ENCODE results near the gene CHRNA3.

The CHRNA3 gene
- total RNA-seq: 0 to 2.9 (median 0.08) reads per million in 17 experiments

DNA sequence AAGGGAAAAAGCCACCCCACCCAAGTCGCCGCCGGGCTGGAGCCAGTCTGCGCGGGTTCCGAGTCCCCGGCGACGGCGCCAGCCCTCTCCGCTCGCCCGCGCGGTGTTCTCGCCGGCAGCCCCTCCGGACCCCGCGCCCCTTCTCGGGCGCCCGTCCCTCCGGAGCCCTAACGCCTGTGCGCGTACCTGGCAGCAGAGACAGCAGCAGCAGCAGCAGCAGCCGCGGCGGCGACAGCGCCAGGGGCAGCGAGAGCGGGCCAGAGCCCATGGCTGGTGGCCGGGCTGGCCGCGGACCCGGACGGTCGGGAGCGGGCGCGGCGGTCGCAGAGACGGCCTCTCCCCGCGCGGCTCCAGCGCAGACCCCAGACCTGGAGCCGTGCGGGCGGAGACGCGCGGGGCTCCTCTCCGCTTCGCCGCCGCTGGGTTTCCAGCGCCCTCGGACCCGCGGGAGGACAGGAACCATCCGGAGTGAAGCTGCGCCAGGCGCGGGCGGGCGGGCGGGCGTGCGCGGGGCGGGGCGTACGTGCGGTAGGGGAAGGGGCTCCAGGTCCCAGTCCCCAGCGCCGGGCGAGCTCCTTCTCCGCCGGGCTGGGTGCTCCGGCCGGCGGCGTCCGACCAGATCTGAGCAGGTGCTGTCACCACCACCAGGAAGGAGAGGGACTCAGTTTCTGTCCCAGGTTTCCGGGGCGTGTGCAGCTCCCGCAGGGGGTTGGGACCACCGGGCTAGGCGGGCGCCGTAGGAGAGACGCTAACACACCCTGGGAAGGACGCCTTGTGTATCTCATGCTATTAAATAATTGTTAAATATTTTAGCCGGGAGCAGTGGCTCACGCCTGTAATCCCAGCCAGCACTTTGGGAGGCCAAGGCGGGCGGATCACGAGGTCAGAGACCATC is at the start of gene CHRNA3:
TSS of gene CHRNA3 (minus strand) at position 470 of the 895 bp plus-strand sequence. CDS start at position 268, 202 bp downstream.
- DNase-seq: no peak

DNA sequence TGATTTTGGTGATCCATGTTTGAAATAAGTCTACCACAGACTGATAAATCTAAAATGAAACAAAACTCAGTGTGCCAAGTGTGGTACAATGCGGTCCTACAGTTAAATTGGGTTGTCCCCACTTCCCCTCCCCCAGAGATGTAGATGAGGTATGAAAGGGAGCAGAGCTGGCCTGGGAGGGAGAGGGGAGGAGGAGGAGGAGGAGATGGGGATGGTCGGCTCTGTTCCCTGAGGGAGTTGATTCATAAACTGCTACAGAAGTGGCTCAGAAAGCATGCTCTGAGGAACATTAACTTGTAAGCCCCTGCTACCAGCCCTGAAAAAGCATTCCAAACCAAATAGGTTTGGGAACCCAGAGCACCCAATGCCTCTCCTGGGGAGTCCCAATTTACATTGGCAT is 48.2 kb upstream of the CHRNA3 start:
- no peak for DNase-seq

- no peak for DNase-seq
Measured at GRCh38 chr15:78667578-78668236, 46.9 kb upstream of the CHRNA3 start.

DNA sequence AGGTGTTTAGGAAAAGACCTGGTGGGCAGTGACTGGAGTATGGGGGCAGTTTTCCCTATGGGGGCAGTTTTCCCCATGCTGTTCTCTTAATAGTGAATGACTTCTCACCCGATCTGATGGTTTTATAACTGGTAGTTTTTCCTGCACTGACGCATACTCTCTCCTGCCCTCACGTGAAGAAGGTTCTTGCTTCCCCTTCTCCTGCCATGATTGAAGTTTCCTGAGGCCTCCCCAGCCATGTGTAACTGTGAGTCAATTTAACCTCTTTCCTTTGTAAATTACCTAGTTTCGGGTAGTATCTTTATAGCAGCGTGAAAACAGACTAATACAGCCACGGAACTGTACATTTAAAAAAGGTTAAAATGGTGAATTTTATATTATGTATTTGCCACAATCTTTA is 45.2 kb upstream of the CHRNA3 start:
- no peak for DNase-seq

- no peak for DNase-seq
Measured at GRCh38 chr15:78663703-78664102, 42.9 kb upstream of the CHRNA3 start.

- no peak for DNase-seq
Measured at GRCh38 chr15:78662028-78662427, 41.2 kb upstream of the CHRNA3 start.

- DNase-seq: no peak
Measured at GRCh38 chr15:78661001-78661400, 40.2 kb upstream of the CHRNA3 start.

DNA sequence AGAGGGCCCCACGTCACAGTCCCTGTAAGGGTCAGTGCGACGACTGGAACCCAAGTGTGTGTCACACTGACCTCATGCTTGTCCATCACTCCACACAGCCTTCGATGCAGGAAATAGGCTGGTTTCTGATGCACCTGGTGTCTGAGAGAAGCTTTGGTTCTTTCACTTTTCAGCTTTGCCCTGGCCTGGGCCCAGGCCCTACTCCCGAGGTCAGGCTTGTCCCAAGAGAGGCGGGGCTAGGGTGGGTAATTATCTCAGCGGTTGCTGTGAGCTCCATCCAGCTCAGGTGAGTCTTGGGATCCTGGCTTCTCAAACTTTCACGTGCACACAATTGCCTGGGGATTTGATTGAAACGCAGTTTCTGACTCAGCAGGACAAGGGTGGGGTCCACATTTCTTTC is 39.8 kb upstream of the CHRNA3 start:
- DNase-seq: no peak

- DNase-seq: no peak
Measured at GRCh38 chr15:78658823-78659222, 38.0 kb upstream of the CHRNA3 start.

DNA sequence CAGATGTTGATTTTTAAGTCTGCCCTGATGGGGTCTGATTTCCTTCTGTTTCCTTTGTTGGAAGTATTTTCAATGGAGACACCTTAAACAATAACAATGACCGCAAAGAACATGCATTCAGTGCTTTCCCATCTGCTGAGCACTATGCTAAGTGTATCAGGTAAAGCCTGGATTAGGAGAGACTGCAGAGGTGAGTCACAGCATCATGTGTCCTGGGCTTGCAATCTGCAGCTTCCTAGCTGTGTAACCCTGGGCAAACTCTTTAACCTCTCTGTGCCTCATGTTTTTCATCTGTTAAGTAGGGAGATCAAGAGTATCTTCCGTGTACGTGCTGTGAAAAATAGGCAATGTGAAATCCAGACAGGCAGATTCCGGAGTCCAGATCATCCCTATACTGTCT is 33.5 kb upstream of the CHRNA3 start:
- no peak for DNase-seq

GRCh38 chr15:78651930-78652615 is 31.3 kb upstream of the CHRNA3 start:
- no peak for DNase-seq

GRCh38 chr15:78651007-78651406 is 30.2 kb upstream of the CHRNA3 start:
- no peak for DNase-seq

DNA sequence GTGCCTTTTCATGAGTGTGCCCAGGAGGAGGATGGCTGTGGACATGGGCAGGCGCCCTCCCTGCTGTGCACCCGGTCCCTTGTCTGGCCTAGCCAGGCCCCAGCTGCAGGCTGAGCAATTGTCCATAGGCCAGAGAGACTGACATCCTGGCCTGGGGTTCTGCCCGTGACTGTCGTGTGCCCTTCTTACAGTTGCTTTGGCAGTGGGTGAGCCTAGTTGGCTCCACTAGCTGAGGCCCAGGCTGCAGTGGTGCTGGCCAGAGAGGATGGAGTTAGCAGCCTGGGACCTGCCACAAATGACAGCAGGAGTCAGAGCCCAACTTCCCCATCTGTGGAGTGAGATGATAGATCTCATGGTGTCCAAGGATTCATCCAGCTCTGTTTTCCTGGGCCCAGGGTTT is 29.2 kb upstream of the CHRNA3 start:
- DNase-seq: no peak

DNA sequence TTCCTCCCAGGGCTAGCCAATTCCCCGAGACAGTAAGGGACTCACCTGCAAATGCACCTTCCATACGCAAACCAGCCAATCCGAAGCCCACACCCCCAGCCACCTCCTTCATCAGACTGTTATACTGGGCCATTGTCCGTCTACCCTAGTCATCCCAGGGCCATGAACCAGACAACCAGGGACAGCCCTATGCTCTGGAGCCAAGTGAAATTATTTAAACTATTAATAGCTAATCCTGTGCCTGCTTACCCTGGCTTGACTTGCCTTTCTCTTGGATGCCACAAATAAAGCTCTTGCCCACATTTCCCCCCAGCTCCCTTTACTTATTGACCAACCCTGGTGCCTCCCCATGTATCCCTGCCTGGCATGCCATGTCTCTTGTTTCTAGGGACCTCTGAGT is 24.2 kb upstream of the CHRNA3 start:
- no peak for DNase-seq

- DNase-seq: no peak
Measured at GRCh38 chr15:78642331-78642730, 21.5 kb upstream of the CHRNA3 start.

DNA sequence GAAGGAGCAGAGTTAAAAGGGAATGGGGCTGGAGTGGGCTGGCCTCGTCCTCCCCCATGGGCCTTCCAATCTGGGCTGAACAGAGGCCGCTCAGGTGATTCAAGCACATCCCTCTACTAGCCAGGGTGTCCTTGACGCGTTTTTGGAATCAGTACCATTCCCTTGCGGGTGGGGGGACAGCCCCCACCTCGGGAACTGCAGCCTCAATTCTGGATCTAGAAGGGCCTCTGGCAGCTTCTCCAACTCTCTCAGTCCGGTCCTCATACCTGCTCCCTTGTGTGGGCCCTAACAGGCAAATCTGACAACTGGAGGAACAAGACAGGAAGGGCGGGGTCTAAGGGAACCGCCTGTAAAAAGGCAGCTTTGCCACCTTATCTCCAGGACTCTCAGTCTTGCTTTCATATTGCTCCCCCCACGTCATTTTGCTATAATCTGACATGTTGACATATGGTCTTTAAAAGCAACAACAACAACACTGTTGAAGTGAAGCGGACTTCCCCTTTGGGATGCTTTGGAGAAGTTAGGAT is 21.0 kb upstream of the CHRNA3 start:
- no peak for DNase-seq

- DNase-seq: peak in 2 of 4 experiments; percentile 15 to 22
Measured at GRCh38 chr15:78641102-78641748, 20.4 kb upstream of the CHRNA3 start, which contains the start of gene CHRNB4. Gene CHRNB4 (minus strand): TSS chr15:78641210. CDS start chr15:78641133, 77 bp downstream.

DNA sequence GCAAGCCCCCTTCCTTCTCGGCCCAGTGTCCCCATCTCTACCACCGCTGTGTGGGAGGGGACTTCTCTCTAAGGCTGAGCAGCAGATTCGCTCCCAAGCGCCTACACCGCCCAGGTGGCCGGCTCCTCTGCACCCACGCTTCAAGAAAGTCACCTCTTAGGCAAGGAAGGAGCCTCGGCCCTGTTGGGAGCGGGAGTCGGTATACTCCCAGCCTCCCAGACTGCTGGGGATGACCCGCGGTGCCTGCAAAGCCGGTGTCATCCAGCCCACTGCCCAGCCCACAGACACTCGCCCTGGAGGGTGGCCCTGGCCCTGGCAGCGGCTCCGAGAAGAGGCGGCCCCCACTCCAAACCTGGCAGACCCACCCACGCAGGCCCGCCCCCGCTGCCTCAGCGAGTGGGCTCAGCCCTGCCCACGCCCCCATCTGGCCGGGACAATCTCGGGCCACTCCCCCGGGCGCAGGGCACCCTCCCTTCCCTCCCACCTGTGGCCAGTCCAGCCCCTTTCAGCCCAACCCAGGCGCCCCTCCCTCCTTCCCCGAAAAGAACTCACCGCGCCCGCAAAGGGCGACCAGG is 19.8 kb upstream of the CHRNA3 start:
- DNase-seq: peak in 1 of 4 experiments; percentile 10

GRCh38 chr15:78638658-78639314 is 18.0 kb upstream of the CHRNA3 start:
- peak; percentile 65 to 74 (median 72) for DNase-seq

DNA sequence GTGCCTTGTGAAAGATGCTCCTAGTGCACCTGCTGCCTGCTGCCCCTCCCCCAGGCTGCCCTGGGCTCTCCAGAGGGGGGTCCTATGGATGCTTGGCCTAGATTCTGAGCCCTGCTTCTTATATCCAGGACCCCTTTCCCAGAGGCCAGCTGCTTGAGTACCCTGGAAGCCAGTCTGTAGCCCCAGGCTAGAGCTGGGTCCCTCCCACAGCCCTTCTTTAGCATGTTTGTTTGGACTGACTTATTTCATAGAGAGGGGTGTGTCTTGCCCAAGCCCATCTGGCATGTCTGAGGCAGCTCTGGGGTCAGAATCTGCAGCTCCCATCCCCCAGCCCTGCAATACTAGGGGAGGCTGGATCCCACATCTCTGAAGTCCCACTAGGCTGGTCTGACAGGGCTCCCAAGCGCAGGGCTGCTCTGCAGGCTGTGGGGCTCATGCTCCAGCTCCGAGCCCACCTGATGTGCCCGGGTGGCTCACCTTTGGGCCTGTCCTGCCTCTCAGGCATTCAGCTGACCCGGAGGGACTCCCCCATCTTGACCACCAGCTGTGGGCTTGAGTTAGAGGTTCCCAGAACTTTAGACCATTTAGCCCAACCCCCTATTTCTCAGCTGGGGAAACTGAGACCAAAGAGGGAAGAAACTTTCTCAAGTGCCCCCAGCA is 17.1 kb upstream of the CHRNA3 start:
- DNase-seq: no peak

DNA sequence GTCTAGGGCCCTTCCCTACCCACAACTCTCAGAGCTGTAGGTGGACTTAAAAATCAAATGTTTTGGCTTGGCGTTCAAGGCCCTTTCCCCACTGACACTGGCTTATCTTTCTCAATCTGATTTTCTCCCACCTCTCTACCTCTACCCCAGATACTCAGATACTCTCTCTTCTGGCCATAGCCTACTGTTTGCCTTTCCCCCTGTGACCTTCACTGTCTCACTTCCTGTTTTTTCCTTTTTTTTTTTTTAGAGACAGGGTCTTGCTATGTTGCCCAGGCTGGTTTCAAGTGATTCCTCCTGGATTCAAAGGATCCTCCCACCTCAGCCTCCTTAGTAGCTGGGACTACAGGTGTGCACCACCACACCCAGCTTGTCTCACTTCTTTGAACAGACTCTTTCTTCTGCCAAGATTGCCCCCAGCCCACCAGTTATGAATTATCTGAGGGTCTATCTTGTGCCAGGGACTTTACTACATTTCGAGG is 15.6 kb upstream of the CHRNA3 start:
- DNase-seq: no peak
